Limb (tissue), 2 donors: Measurements from ENCODE around the gene SCYGR4.
"Not testable (repeated sequence)": the region's sequence is repeated elsewhere in the genome, so short reads cannot be mapped to it uniquely, and the experiment has no call there.

ENCODE experiments used
- DNase-seq, 2 donors: peaks; one replicate each; pipeline ENCODE4 v3.0.0-alpha.2; 2016; ENCODE audit errors: extremely low spot score in 2 of 2

SCYGR4 gene, protein sequence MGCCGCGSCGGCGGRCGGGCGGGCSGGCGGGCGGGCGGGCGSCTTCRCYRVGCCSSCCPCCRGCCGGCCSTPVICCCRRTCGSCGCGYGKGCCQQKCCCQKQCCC

GRCh38 chr2:227617316-227618230 is at the start of gene SCYGR4:
Gene SCYGR4, plus strand, starts transcription at chr2:227617498. Its CDS starts 0 bp downstream, at chr2:227617498.
- no peak for DNase-seq

GRCh38 chr2:227568852-227569169 is 48.5 kb upstream of the SCYGR4 start:
- DNase-seq: no peak

DNA sequence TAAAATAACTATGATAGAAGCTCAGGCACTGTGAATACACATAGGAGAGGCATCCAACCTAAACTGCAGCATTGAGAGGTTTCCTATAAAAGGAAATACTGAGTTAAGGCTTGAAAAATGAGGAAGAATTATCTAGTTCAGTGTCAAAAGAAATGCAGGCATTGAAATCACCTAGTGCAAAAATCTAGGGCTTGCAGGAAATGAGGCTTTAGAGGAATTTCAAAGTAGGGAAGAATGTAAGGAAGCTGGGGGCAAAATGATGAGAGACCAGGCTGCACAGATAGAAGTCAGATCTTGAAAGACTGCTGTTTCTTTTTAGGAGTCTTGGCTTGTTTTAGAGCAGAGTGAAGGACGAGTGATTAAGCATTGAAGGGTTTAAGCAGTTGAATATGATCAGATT is 46.7 kb upstream of the SCYGR4 start:
- DNase-seq: no peak

GRCh38 chr2:227576110-227576509 is 41.2 kb upstream of the SCYGR4 start:
- DNase-seq: no peak

- DNase-seq: no peak
Observed at GRCh38 chr2:227576812-227577211, 40.5 kb upstream of the SCYGR4 start.

DNA sequence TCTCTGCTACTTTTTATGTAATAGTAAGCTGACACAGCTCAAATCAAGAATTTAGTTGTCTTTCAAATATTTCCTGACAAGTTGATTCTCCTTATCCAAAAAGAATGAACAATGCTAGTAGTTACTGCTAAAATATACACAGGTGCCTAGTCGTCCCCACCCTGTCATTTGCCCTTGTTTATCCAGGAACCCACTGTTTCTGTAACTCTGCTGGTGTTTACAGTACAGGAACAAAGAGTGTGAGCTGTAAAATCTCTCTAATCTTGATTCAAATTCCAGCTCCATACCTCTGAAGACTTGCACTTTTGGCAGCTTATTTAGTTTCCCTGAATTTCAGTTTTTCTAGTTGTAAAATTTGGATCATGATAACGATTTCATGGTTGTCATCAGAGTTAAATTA is 39.7 kb upstream of the SCYGR4 start:
- no peak for DNase-seq

DNA sequence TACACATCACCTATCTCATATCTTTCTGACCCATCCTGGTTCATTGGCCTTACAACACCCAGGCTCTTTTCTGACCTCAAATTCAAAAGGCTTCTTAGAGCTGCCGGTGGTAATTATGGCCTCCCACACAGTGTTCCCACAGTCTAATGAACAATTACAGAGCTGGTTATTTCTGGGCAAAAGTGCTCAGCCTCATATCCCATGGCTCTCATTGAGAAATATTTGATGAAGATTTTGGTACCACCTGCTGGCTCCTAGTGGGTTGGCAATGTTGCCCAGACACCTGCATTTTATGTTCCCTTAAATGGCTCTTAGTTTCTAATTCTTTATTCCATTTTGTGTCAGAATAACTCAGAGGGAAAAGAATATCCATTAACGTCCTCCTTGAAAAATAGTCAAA is 38.7 kb upstream of the SCYGR4 start:
- no peak for DNase-seq

DNA sequence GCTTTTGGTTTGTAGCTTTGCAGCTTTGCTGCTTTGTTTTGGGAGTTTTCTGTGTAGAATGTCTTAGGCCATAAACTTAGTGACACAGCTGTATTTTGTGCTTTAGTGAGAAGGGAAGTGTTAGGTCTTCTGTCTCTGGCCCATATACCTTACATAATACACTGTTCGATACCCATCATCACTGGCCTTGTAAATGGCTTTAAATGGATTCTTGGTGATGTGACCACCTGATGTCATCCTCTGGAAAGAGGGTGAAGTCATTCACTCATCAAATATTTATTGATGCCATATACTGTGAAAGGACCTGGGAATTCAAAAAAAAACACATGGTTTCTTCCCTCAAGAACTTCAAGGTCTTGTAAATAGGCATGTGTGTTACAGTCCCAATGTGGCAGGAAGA is 37.5 kb upstream of the SCYGR4 start:
- DNase-seq: no peak

DNA sequence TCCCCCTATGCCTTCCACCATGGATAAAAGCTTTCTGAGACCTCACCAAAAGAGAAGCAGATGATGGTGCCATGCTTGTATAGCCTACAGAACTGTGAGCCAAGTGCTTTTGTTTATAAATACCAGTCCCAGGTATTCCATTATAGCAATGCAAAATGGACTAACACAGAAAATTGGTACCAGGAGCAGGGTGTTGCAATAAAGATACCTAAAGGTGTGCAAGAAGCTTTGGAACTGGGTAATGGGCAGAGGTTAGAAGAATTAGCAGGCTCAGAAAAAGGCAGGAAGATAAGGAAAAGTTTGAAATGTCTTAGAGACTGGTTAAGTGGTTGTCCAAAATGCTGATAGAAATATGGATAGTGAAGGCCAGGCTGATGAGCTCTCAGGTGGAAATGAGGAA is 34.9 kb upstream of the SCYGR4 start:
- DNase-seq: no peak

DNA sequence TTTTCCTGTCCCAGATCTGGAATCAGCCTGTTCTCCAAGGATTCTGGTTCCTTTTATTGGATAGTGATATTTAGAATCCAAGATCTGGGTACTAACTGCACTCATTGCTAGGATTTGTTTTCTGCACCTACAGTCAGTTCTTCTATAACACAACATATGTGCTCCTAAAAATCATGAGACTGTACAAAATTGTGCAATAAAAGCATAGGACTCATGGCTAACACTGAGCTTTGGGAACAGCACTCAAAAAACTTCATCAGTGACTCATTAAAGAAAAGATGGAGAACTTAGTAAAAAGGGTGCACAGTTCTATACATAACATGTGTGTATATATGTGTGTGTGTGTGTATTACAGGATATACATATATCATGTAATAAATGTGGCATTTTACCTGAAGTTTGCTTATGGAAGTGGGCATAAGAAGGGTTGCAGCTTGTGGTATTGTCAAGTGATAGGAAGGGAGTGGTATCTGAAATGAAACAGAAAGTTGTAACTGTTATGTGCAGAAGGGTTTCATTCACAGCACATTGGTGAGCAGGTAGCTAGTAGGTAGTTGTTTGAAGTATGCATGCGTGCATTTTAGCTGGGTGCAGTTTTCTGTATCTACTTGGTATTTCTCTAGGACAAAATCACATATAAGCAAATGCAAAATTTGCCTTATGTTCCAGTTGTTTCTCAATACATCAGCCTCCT is 24.5 kb upstream of the SCYGR4 start:
- DNase-seq: no peak

DNA sequence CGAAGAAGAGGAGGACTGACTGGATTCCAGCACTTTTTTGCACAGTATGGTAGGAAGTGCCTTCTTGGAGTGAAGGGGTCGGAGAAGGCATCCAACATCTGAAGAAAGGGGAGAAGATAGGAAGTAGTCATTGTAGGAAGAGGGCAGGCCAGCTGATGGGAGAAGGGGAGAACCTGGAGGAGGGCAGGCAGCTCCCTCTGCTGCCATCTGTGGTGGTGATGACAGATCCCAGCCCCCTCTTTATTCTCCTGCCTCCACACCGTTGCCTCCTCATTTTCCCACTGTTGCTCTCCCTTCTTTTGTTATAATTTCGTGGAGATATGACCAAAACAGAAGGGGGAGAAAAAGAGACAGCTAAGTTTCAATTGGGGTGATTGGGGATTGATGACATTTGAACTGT is 21.5 kb upstream of the SCYGR4 start:
- DNase-seq: no peak

GRCh38 chr2:227597036-227597435 is 20.3 kb upstream of the SCYGR4 start:
- DNase-seq: no peak

GRCh38 chr2:227597998-227598397 is 19.3 kb upstream of the SCYGR4 start:
- no peak for DNase-seq

DNA sequence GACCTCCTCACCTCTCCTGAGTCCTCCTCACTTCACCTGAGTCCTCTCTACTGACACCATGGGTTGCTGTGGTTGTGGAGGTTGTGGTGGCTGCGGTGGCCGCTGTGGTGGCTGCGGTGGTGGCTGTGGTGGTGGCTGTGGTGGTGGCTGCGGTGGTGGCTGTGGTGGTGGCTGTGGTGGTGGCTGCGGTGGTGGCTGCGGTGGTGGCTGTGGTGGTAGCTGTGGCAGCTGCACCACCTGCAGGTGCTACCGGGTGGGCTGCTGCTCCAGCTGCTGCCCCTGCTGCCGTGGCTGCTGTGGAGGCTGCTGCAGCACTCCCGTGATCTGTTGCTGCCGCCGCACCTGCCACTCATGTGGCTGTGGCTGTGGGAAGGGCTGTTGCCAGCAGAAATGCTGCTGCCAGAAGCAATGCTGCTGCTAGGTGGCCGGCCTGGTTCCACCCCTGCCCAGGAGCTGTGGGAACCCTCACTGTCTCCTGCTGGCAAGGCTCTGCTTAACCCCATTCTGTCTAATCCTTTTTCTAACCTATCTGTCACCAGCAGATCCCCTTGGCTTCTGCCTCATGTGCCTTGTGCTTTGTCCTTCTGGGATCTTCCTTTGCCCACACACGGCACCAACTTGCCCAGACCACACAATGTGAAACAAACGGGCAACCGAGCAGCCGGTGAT is 18.3 kb upstream of the SCYGR4 start, which contains the start of gene SCYGR2:
Gene SCYGR2, plus strand, starts transcription at position 59 of the 669 bp plus-strand sequence. Its CDS starts 0 bp downstream, at position 59.
- DNase-seq: not testable (repeated sequence)

DNA sequence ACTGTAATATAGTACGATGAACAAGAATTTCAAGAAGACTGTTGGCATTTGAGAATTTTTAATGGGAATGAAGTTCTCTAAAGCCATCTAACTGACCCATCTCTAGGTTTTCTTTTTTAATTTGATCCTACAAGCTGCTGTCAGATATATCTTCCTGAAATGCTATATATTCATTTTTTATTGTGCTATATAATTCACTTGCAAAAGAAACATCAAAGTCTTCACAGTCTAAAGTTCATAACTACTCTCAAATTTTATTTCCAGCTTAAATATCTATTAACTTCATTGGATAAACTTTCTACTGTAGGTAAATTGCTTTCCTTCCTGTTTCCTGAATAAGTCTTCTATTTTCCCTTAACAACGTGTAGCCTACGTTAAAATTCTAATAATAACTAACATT is 14.9 kb upstream of the SCYGR4 start:
- DNase-seq: no peak

GRCh38 chr2:227606476-227606875 is 10.8 kb upstream of the SCYGR4 start:
- no peak for DNase-seq

DNA sequence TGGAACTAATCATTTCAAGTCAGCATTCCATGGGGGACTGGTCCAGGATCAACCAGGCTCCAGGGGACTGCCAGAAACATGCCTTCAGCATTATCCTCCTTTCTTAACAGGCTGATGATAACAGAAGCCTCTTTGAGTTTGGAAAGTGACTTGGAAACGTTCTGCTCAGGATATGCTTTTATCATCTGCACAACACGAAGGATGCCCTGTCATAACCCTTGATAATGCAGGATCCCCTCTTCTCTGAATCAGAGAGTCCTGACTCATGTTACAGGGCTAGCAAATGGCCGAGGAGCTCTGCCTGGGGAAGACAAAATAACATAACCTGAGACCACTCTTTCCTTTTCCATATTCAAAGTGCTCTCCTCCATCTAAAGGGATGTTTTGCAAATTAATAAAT is 9.4 kb upstream of the SCYGR4 start:
- no peak for DNase-seq

DNA sequence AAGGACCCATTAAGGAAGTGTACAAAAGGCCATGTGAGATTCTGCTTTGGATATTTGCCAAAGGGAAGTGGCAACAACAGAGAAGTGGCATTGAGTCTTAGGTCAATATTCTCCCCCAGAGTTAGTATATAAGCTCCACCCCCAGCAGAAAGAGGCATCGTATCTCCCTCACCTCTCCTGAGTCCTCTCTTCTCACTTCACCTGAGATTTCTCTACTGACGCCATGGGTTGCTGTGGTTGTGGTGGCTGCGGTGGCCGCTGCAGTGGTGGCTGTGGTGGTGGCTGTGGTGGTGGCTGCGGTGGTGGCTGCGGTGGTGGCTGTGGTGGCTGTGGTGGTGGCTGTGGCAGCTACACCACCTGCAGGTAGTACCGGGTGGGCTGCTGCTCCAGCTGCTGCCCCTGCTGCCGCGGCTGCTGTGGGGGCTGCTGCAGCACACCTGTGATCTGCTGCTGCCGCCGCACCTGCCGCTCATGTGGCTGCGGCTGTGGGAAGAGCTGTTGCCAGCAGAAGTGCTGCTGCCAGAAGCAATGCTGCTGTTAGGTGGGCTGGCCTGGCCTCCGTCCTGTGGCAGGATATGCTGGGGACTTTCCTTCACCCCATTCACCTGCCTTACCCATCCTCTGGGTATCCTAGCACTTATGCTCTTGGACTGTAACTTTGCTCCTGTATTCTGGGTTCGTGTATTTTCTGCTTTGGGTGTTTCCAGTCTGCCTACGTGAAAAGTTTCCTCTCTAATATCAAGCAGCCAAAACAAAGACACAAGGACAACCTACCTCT is 8.5 kb upstream of the SCYGR4 start:
- DNase-seq: no peak

DNA sequence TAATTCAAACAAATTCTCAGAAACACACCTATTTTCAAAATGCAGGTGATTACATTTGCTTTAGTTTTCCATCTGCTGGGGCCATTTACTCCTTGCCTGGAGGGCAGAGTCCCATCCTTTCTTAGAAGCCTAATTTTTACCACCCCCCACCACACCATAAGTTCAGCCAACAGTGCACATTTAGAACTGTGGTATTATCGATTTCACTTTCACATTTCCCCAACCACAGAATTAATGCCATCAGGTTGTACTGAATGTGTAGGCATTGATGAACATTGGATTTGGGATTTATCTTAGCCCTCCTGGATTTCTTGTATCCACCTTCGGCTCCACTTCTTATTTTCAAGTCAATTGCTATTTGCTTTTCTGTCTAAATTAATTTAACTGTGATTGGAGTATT is 7.2 kb upstream of the SCYGR4 start:
- DNase-seq: no peak

GRCh38 chr2:227612546-227613271 is 4.6 kb upstream of the SCYGR4 start:
- DNase-seq: no peak

GRCh38 chr2:227613272-227613660 is 4.0 kb upstream of the SCYGR4 start:
- DNase-seq: no peak
